DOHH2 (cell line): ENCODE data around the gene WDR49.
"Not testable (repeated sequence)": the region's sequence is repeated elsewhere in the genome, so short reads cannot be mapped to it uniquely, and the experiment has no call there.

Source experiments
- H3F3A ChIP-seq: fragments of 200-600 bp; sonication (generic), shearing (Covaris generic); 2 replicates; pipeline ENCODE4 v1.6.0; 2016; ENCODE audit warnings: antibody characterized with exemption, mild to moderate bottlenecking; ENCODE audit not compliant: control insufficient read depth, insufficient read depth
- H3K27ac ChIP-seq: fragments of 200-600 bp; sonication (generic); 2 replicates; pipeline ENCODE4 v1.5.1; 2014; ENCODE audit warnings: low read depth, mild to moderate bottlenecking, low read length, moderate library complexity
- H3K27me3 ChIP-seq: fragments of 200-600 bp; sonication (generic); 2 replicates; pipeline ENCODE4 v1.6.1; 2014; ENCODE audit warnings: mild to moderate bottlenecking, low read length, mixed read lengths; ENCODE audit not compliant: control insufficient read depth
- H3K36me3 ChIP-seq: fragments of 200-600 bp; sonication (generic); 2 replicates; pipeline ENCODE4 v1.6.1; 2014; ENCODE audit warnings: mild to moderate bottlenecking, low read length, moderate library complexity, mixed read lengths; ENCODE audit not compliant: control insufficient read depth
- H3K4me1 ChIP-seq: fragments of 200-600 bp; sonication (generic); 2 replicates; pipeline ENCODE4 v1.6.1; 2014; ENCODE audit warnings: mild to moderate bottlenecking, low read length, mixed read lengths; ENCODE audit not compliant: control insufficient read depth
- H3K4me2 ChIP-seq: fragments of 200-600 bp; sonication (generic); 2 replicates; pipeline ENCODE4 v1.6.0; 2014; ENCODE audit warnings: mild to moderate bottlenecking, low read length, moderate library complexity
- H3K4me3 ChIP-seq: fragments of 200-600 bp; sonication (generic); 2 replicates; pipeline ENCODE4 v1.5.1; 2014; ENCODE audit warnings: mild to moderate bottlenecking, low read length, mixed read lengths
- H3K79me2 ChIP-seq: fragments of 200-600 bp; sonication (generic); 2 replicates; pipeline ENCODE4 v1.6.1; 2014; ENCODE audit warnings: mild to moderate bottlenecking, low read length, mixed read lengths; ENCODE audit not compliant: control insufficient read depth
- H3K9me2 ChIP-seq: fragments of 200-600 bp; sonication (generic); replicated peaks from 2 replicates; pipeline ENCODE4 v1.6.1; 2014; ENCODE audit warnings: mild to moderate bottlenecking, low read length, mixed read lengths; ENCODE audit not compliant: control insufficient read depth
- H3K9me3 ChIP-seq: fragments of 200-600 bp; sonication (generic); 2 replicates; pipeline ENCODE4 v1.6.1; 2014; ENCODE audit warnings: antibody characterized with exemption, low read length, mixed read lengths; ENCODE audit not compliant: control insufficient read depth, insufficient read depth
- H4K20me1 ChIP-seq: fragments of 200-600 bp; sonication (generic); 2 replicates; pipeline ENCODE4 v1.6.0; 2014; ENCODE audit warnings: low read depth, mild to moderate bottlenecking, antibody characterized with exemption, low read length, moderate library complexity; ENCODE audit not compliant: control insufficient read depth, insufficient read depth
- CTCF ChIP-seq: fragments of 200-600 bp; sonication (generic); IDR thresholded peaks from one replicate; pipeline ENCODE4 v1.5.1; 2014; ENCODE audit warnings: antibody characterized with exemption, mild to moderate bottlenecking, low read depth, low read length; ENCODE audit not compliant: poor library complexity, severe bottlenecking
- EZH2phosphoT487 ChIP-seq: fragments of 200-600 bp; sonication (generic); IDR thresholded peaks from 2 replicates; pipeline ENCODE4 v1.6.1; 2017; ENCODE audit warnings: borderline replicate concordance, mild to moderate bottlenecking, antibody characterized with exemption, low read length, moderate library complexity, mixed read lengths

WDR49 gene

GRCh38 chr3:167626490-167626889 is 27.3 kb downstream of the WDR49 start:
- no peaks in the 10 kb centered on the region for H3K79me2 ChIP-seq
- TF ChIP-seq EZH2phosphoT487, result no peak
- TF ChIP-seq CTCF, result no peak
- no peaks in the 10 kb centered on the region for H3K4me1 ChIP-seq
- H3F3A ChIP-seq, result no peaks in the 10 kb centered on the region
- H4K20me1 ChIP-seq, result no peaks in the 10 kb centered on the region
- no peak overlapping the region for H3K4me3 ChIP-seq
- no peak overlapping the region for H3K4me2 ChIP-seq
- no peaks in the 10 kb centered on the region for H3K9me2 ChIP-seq
- 0 out of 2 replicates have a peak, but pooled peaks cover 5% of the 10 kb centered on the region for H3K27me3 ChIP-seq
- H3K9me3 ChIP-seq, result no peaks in the 10 kb centered on the region
- no peak overlapping the region for H3K27ac ChIP-seq
- H3K36me3 ChIP-seq, result no peaks in the 10 kb centered on the region

GRCh38 chr3:167615030-167615429 is 38.7 kb downstream of the WDR49 start:
- Histone ChIP-seq H4K20me1 (no peaks in the 10 kb centered on the region), H3K27me3 (no peaks in the 10 kb centered on the region), H3K9me2 (no peaks in the 10 kb centered on the region), H3K4me3 (no peak overlapping the region), H3K4me2 (no peak overlapping the region), H3K79me2 (no peaks in the 10 kb centered on the region), H3K9me3 (no peaks in the 10 kb centered on the region), H3F3A (no peaks in the 10 kb centered on the region), H3K36me3 (no peaks in the 10 kb centered on the region), H3K4me1 (no peaks in the 10 kb centered on the region), H3K27ac (no peak overlapping the region)
- TF ChIP-seq CTCF, result no peak
- no peak for TF ChIP-seq EZH2phosphoT487

- not testable (repeated sequence) for H3K27me3 ChIP-seq, H3K9me2 ChIP-seq, H3F3A ChIP-seq, H3K4me3 ChIP-seq, H4K20me1 ChIP-seq, H3K4me1 ChIP-seq, H3K36me3 ChIP-seq, H3K4me2 ChIP-seq, H3K9me3 ChIP-seq, H3K27ac ChIP-seq, H3K79me2 ChIP-seq
Measured at GRCh38 chr3:167614196-167614595, 39.5 kb downstream of the WDR49 start.

- Histone ChIP-seq H3K27me3 (no peaks in the 10 kb centered on the region), H3K9me2 (no peaks in the 10 kb centered on the region), H3K36me3 (no peaks in the 10 kb centered on the region), H3K9me3 (no peaks in the 10 kb centered on the region), H3K4me1 (no peaks in the 10 kb centered on the region), H4K20me1 (no peaks in the 10 kb centered on the region), H3K79me2 (no peaks in the 10 kb centered on the region), H3K27ac (no peak overlapping the region), H3K4me3 (no peak overlapping the region), H3K4me2 (no peak overlapping the region), H3F3A (no peaks in the 10 kb centered on the region)
- no peak for TF ChIP-seq EZH2phosphoT487
- no peak for TF ChIP-seq CTCF
Measured at GRCh38 chr3:167611718-167612117, 42.0 kb downstream of the WDR49 start.
